ENCODE results near the gene ERGIC3.

The ERGIC3 gene

DNA sequence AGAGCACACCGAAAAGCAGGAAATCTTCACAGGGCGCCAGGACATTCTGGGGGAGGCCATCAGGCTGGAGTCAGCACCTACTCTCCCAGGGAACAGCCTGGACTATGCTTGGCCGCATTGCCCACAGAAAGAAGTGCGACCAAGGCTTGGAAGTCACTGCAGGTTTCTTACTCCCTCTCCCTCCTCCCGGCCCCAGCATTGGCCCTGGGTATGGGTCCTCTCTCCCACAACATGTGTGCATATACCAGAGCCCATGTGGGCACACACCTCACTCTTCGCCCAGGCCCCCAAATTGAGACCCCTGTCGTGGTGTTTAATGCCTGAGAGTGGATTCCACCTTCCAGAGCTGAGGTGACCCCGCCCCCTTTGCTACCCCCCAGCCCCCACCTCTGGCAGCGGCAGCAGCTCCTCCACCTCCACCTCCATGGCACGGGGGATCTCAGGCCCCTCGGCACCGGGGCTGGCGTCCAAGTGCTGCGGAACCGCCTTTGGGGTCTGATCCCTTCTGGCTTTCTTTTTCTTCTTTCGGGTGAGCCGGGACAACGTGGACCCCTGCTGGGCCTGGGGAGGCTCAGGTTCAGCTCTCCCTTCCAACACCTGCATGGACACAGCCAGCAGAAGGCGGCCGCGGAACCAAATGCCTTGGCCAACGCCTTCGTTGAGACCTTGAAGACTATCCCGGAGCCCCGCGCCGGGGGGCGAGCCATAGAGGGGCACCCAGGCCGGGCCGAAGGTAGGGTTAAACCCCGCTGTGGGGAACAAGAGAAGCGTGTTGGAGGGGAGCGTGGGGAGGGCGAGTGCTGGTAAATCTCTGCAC, 58.5 kb downstream of the ERGIC3 start:
- no peaks in the 10 kb centered on the region for H3K9me3 ChIP-seq (ENCODE audit: low read length)
- TF ChIP-seq EZH2 (IDR thresholded peaks at IDR 0.05; ENCODE audit: borderline replicate concordance, low read length): no peak
- TF ChIP-seq CTCF (IDR thresholded peaks at IDR 0.05; ENCODE audit: low read length): no peak
- no peak overlapping the region for H3K4me2 ChIP-seq (ENCODE audit: low read length)
- no peaks in the 10 kb centered on the region for H3K27me3 ChIP-seq (ENCODE audit: insufficient read depth, low read length)
- no peak overlapping the region for H3K9ac ChIP-seq (ENCODE audit: low read length)
- no peaks in the 10 kb centered on the region for H3F3A ChIP-seq (ENCODE audit: insufficient read depth, low read length)
- no peak overlapping the region for H3K4me3 ChIP-seq (ENCODE audit: low read depth, low read length, poor library complexity, severe bottlenecking)
- no peak overlapping the region for H2AFZ ChIP-seq (ENCODE audit: low read length)
- no peaks in the 10 kb centered on the region for H3K9me2 ChIP-seq (ENCODE audit: low read depth, low read length)
- H3K36me3 ChIP-seq (ENCODE audit: insufficient read depth, low read length): no peaks in the 10 kb centered on the region
- no peaks in the 10 kb centered on the region for H4K20me1 ChIP-seq (ENCODE audit: insufficient read depth, low read length)
- H3K27ac ChIP-seq (ENCODE audit: low read depth, low read length, poor library complexity, severe bottlenecking): no peak overlapping the region
- H3K4me1 ChIP-seq (ENCODE audit: insufficient read depth, low read length, severe bottlenecking): peaks cover 17% of the 10 kb centered on the region
- no peaks in the 10 kb centered on the region for H3K79me2 ChIP-seq (ENCODE audit: insufficient read depth, low read length)

- Histone ChIP-seq H3K27me3 (ENCODE audit: insufficient read depth, low read length) (no peaks in the 10 kb centered on the region), H3K9ac (ENCODE audit: low read length) (no peak overlapping the region), H3F3A (ENCODE audit: insufficient read depth, low read length) (no peaks in the 10 kb centered on the region), H4K20me1 (ENCODE audit: insufficient read depth, low read length) (no peaks in the 10 kb centered on the region), H3K4me3 (ENCODE audit: low read depth, low read length, poor library complexity, severe bottlenecking) (peak overlapping the region; percentile 2), H3K36me3 (ENCODE audit: insufficient read depth, low read length) (no peaks in the 10 kb centered on the region), H3K4me2 (ENCODE audit: low read length) (peak overlapping the region; percentile 29; the same call in 1 of the 2 replicates), H3K27ac (ENCODE audit: low read depth, low read length, poor library complexity, severe bottlenecking) (no peak overlapping the region), H3K79me2 (ENCODE audit: insufficient read depth, low read length) (no peaks in the 10 kb centered on the region), H2AFZ (ENCODE audit: low read length) (no peak overlapping the region), H3K4me1 (ENCODE audit: insufficient read depth, low read length, severe bottlenecking) (peaks cover 26% of the 10 kb centered on the region), H3K9me3 (ENCODE audit: low read length) (no peaks in the 10 kb centered on the region), H3K9me2 (ENCODE audit: low read depth, low read length) (no peaks in the 10 kb centered on the region)
- TF ChIP-seq EZH2 (IDR thresholded peaks at IDR 0.05; ENCODE audit: borderline replicate concordance, low read length) (no peak), CTCF (IDR thresholded peaks at IDR 0.05; ENCODE audit: low read length) (peak; percentile 25; the same call in 1 of the 2 replicates)
These were observed 59.4 kb downstream of the ERGIC3 start for GRCh38 chr20:35600993-35601973.

DNA sequence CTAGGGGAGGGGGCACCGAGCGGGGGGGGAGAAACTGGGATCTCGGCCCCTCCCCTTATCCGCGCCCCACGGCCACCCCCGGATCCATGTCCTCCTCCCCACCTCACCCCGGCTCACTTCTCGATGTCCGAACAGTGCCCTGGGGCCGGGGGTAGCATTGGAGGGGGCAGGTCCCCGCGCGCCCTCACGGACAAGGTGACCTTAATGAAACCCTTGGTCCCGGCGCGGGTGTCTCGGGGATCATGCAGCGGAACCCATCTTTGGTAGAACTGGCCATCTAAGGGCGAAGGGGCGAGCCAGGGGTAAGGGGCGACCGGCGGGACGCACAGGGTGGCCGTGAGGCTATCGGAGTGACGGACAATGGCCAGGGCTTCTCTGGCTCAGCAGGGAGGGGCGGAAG, 60.1 kb downstream of the ERGIC3 start:
- H3K27ac ChIP-seq (ENCODE audit: low read depth, low read length, poor library complexity, severe bottlenecking): no peak overlapping the region
- no peak overlapping the region for H3K9ac ChIP-seq (ENCODE audit: low read length)
- H3K79me2 ChIP-seq (ENCODE audit: insufficient read depth, low read length): no peaks in the 10 kb centered on the region
- H4K20me1 ChIP-seq (ENCODE audit: insufficient read depth, low read length): no peaks in the 10 kb centered on the region
- peaks cover 33% of the 10 kb centered on the region for H3K4me1 ChIP-seq (ENCODE audit: insufficient read depth, low read length, severe bottlenecking)
- no peaks in the 10 kb centered on the region for H3K27me3 ChIP-seq (ENCODE audit: insufficient read depth, low read length)
- no peaks in the 10 kb centered on the region for H3F3A ChIP-seq (ENCODE audit: insufficient read depth, low read length)
- H3K36me3 ChIP-seq (ENCODE audit: insufficient read depth, low read length): no peaks in the 10 kb centered on the region
- H3K4me2 ChIP-seq (ENCODE audit: low read length): no peak overlapping the region
- no peak overlapping the region for H2AFZ ChIP-seq (ENCODE audit: low read length)
- TF ChIP-seq EZH2 (IDR thresholded peaks at IDR 0.05; ENCODE audit: borderline replicate concordance, low read length) (no peak), CTCF (IDR thresholded peaks at IDR 0.05; ENCODE audit: low read length) (no peak)
- no peak overlapping the region for H3K4me3 ChIP-seq (ENCODE audit: low read depth, low read length, poor library complexity, severe bottlenecking)
- no peaks in the 10 kb centered on the region for H3K9me2 ChIP-seq (ENCODE audit: low read depth, low read length)
- no peaks in the 10 kb centered on the region for H3K9me3 ChIP-seq (ENCODE audit: low read length)
